SU-DHL-6 (cell line): ENCODE measurements around the gene SINHCAF.

Experiments used
- H2AFZ ChIP-seq: fragments of 200-600 bp; sonication (generic); 2 replicates; pipeline ENCODE4 v1.6.1; 2014; ENCODE audit warnings: low read depth, mild to moderate bottlenecking, moderate library complexity, mixed read lengths, antibody characterized with exemption, low read length; ENCODE audit not compliant: severe bottlenecking
- H3F3A ChIP-seq: fragments of 200-600 bp; shearing (Covaris generic); 2 replicates; pipeline ENCODE4 v1.6.0; 2016; ENCODE audit warnings: antibody characterized with exemption, mild to moderate bottlenecking; ENCODE audit not compliant: insufficient read depth
- H3K27ac ChIP-seq: fragments of 200-600 bp; sonication (generic); 2 replicates; pipeline ENCODE4 v1.5.1; 2016; ENCODE audit warnings: low read depth, mild to moderate bottlenecking, low read length, moderate library complexity, mixed read lengths
- H3K27me3 ChIP-seq: fragments of 200-600 bp; sonication (generic), shearing (Covaris generic); 2 replicates; pipeline ENCODE4 v1.6.0; 2014; ENCODE audit warnings: mild to moderate bottlenecking, low read length
- H3K36me3 ChIP-seq: fragments of 200-600 bp; sonication (generic); 2 replicates; pipeline ENCODE4 v1.6.1; 2014; ENCODE audit warnings: mild to moderate bottlenecking, low read length, mixed read lengths
- H3K4me2 ChIP-seq: fragments of 300-600, 200-600 bp; shearing (Covaris generic), sonication (generic); 2 replicates; pipeline ENCODE4 v1.6.0; 2014; ENCODE audit warnings: low read length, low read depth, mild to moderate bottlenecking; ENCODE audit not compliant: poor library complexity, severe bottlenecking
- H3K4me3 ChIP-seq: fragments of 200-600 bp; sonication (generic); 2 replicates; pipeline ENCODE4 v1.5.1; 2014; ENCODE audit warnings: antibody characterized with exemption, low read length, mild to moderate bottlenecking, mixed read lengths; ENCODE audit not compliant: insufficient read depth, poor library complexity, severe bottlenecking
- H3K79me2 ChIP-seq: fragments of 200-600 bp; sonication (generic); 2 replicates; pipeline ENCODE4 v1.6.1; 2014; ENCODE audit warnings: mild to moderate bottlenecking, low read length, moderate library complexity; ENCODE audit not compliant: insufficient read depth
- H3K9ac ChIP-seq: fragments of 200-600 bp; sonication (generic); 2 replicates; pipeline ENCODE4 v1.7.0; 2014; ENCODE audit warnings: mild to moderate bottlenecking, low read length
- H3K9me2 ChIP-seq: fragments of 200-600 bp; sonication (generic); replicated peaks from 2 replicates; pipeline ENCODE4 v1.6.1; 2014; ENCODE audit warnings: low read length; ENCODE audit not compliant: insufficient read depth
- H3K9me3 ChIP-seq: fragments of 200-600 bp; sonication (generic); 2 replicates; pipeline ENCODE4 v1.6.1; 2014; ENCODE audit warnings: low read length, mixed read lengths; ENCODE audit not compliant: insufficient read depth
- H4K20me1 ChIP-seq: fragments of 200-600 bp; sonication (generic); 2 replicates; pipeline ENCODE4 v1.6.1; 2014; ENCODE audit warnings: low read depth, mild to moderate bottlenecking, antibody characterized with exemption, low read length, moderate library complexity, mixed read lengths
- EZH2phosphoT487 ChIP-seq: fragments of 200-600 bp; sonication (generic), shearing (Covaris generic); conservative IDR thresholded peaks from 2 replicates; pipeline ENCODE4 v1.6.1; 2018; ENCODE audit warnings: mild to moderate bottlenecking, antibody characterized with exemption, low read length, moderate library complexity, mixed read lengths
- TF ChIP-seq, protein P1 (sequence below): fragments of 200-600 bp; sonication (generic); IDR thresholded peaks from one replicate; pipeline ENCODE4 v1.5.1; 2017; ENCODE audit warnings: antibody characterized with exemption, mild to moderate bottlenecking, low read length, moderate library complexity; ENCODE audit not compliant: insufficient read depth, poor library complexity, severe bottlenecking

Gene SINHCAF

DNA sequence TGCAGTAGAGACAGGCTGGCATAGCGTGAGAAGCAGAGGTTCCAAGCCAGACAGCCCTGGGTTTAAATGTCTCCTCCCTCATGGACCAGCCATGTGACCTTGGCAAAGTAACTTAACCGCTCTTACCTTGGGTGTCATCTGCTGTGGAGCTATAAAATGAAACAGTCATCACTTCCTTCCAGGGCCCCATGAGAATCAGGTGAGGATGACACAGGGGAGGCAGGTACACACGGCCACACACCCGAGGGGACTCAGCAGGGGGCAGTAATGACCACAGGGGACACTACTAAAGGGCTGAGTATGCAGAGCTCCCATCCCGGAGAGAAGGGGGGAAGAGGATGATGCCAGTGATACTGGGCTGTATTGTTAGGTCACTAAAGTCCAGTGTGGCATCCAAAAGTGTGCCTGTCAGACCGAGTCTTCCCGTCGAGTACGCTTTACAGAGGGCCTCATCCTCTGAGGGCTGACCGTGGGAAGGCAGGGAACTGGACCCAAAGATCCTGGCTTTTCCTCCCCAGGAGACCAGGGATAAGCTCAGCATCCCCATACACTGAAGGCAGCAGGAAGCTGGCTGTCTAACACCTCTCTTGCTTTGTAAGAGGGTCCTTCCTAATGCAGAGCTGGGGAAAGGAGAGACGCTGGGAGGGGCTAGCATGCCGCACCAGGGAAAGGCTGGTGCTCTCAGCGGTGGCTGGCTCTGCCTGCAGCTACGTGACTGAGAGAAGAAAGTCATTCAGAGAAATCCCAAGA lies 94.2 kb downstream of the SINHCAF start:
- Histone ChIP-seq H3K36me3 (no peaks in the 10 kb centered on the region), H3K27me3 (no peaks in the 10 kb centered on the region), H3K9me3 (no peaks in the 10 kb centered on the region), H3K4me2 (no peak overlapping the region), H3K9ac (no peak overlapping the region), H3K4me3 (no peak overlapping the region), H3F3A (no peaks in the 10 kb centered on the region), H3K27ac (no peak overlapping the region), H2AFZ (no peak overlapping the region), H3K79me2 (no peaks in the 10 kb centered on the region), H3K9me2 (no peaks in the 10 kb centered on the region), H4K20me1 (no peaks in the 10 kb centered on the region)
- no peak for TF ChIP-seq EZH2phosphoT487
- TF ChIP-seq, protein P1, sequence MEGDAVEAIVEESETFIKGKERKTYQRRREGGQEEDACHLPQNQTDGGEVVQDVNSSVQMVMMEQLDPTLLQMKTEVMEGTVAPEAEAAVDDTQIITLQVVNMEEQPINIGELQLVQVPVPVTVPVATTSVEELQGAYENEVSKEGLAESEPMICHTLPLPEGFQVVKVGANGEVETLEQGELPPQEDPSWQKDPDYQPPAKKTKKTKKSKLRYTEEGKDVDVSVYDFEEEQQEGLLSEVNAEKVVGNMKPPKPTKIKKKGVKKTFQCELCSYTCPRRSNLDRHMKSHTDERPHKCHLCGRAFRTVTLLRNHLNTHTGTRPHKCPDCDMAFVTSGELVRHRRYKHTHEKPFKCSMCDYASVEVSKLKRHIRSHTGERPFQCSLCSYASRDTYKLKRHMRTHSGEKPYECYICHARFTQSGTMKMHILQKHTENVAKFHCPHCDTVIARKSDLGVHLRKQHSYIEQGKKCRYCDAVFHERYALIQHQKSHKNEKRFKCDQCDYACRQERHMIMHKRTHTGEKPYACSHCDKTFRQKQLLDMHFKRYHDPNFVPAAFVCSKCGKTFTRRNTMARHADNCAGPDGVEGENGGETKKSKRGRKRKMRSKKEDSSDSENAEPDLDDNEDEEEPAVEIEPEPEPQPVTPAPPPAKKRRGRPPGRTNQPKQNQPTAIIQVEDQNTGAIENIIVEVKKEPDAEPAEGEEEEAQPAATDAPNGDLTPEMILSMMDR, result no peak
